ENCODE results near the gene PDHX. TPM values are rescaled to one million over a fixed set of nuclear protein-coding genes. Genes with fewer than 3 reads are reported as not detected.
A peak's percentile ranks its signal among the peaks of the same experiment; 100 is the strongest.

Gene PDHX
- total and polyA plus RNA-seq, 10 of the 15 experiments (the other 5 are each of a cell fraction or from before 2014, with no cell fraction given), result 14.5 to 41.9 (median 28.0) TPM

- no peak for TF ChIP-seq TBL1XR1 (IDR thresholded peaks at IDR 0.05; ENCODE audit: low read depth, low read length)
- no peak for TF ChIP-seq E2F4 (IDR thresholded peaks at IDR 0.05; ENCODE audit: low read depth, low read length)
- TF ChIP-seq CTCF (IDR thresholded peaks at IDR 0.05 in 2 of 3, conservative IDR thresholded peaks at IDR 0.05 in 1 of 3; ENCODE audit: control insufficient read depth in 2 of 3, extremely low read depth in 1 of 3, insufficient read depth in 1 of 3, low read depth in 3 of 3, low read length in 3 of 3), result no peak
- TF ChIP-seq SPI1 (IDR thresholded peaks at IDR 0.05; ENCODE audit: borderline replicate concordance, insufficient read depth, low read depth, low read length), result no peak
- 0 out of 2 replicates have a peak, but pooled peaks have one; percentile 21 for TF ChIP-seq NBN (IDR thresholded peaks at IDR 0.05)
- peak in 1 of 2 experiments; percentile 49; a peak in 1 of 4 replicates for TF ChIP-seq ETV6 (conservative IDR thresholded peaks at IDR 0.05 in 1 of 2, IDR thresholded peaks at IDR 0.05 in 1 of 2; ENCODE audit: borderline replicate concordance in 1 of 2, low read depth in 1 of 2)
- TF ChIP-seq STAT1 (conservative IDR thresholded peaks at IDR 0.05), result 0 out of 2 replicates have a peak, but pooled peaks have one; percentile 28
- peak; percentile 62 for TF ChIP-seq MEF2B (IDR thresholded peaks at IDR 0.05; ENCODE audit: partially characterized antibody, poor library complexity, severe bottlenecking)
- TF ChIP-seq IKZF2 (IDR thresholded peaks at IDR 0.05), result peak; percentile 18 to 50; a peak in 2 of 4 replicates
- TF ChIP-seq ZNF384 (IDR thresholded peaks at IDR 0.05; ENCODE audit: borderline replicate concordance, low read depth, low read length), result no peak
- no peak for TF ChIP-seq PRDM15 (CRISPR knock-in tag; IDR thresholded peaks at IDR 0.05)
- TF ChIP-seq STAT3 (IDR thresholded peaks at IDR 0.05; ENCODE audit: low read depth, low read length), result 0 out of 2 replicates have a peak, but pooled peaks have one; percentile 11
- TF ChIP-seq BHLHE40 (IDR thresholded peaks at IDR 0.05; ENCODE audit: borderline replicate concordance in 1 of 2, low read depth in 2 of 2, low read length in 1 of 2), result 0 out of 4 replicates have a peak, but pooled peaks of 1 of the 2 experiments have one; percentile 23
- TF ChIP-seq E4F1 (IDR thresholded peaks at IDR 0.05; ENCODE audit: borderline replicate concordance, partially characterized antibody), result no peak
- TF ChIP-seq BRCA1 (IDR thresholded peaks at IDR 0.05; ENCODE audit: low read depth, low read length), result no peak
- no peak for TF ChIP-seq GABPA (IDR thresholded peaks at IDR 0.05; ENCODE audit: low read depth)
- no peak; the same call in 1 of the 2 replicates for TF ChIP-seq NFIC (IDR thresholded peaks at IDR 0.05; ENCODE audit: low read depth, low read length)
- TF ChIP-seq CBX5 (IDR thresholded peaks at IDR 0.05; ENCODE audit: low read depth), result no peak
- TF ChIP-seq EED (IDR thresholded peaks at IDR 0.05; ENCODE audit: low read depth), result 0 out of 2 replicates have a peak, but pooled peaks have one; percentile 26
- no peak for TF ChIP-seq CHD4 (IDR thresholded peaks at IDR 0.05)
Measured at GRCh38 chr11:35013514-35014233, 97.3 kb downstream of the PDHX start (continued).

Measured in GM12878 (cell line).